Fibroblast of pulmonary artery (primary cell): ENCODE data around the gene MACROD2.

Experiments used
- DNase-seq: peaks from one replicate; pipeline ENCODE4 v3.0.0-alpha.2; 2010; ENCODE audit warnings: low read depth
- H3K4me3 ChIP-seq: replicated peaks from 2 replicates; pipeline ENCODE4 v1.5.1; 2011; ENCODE audit warnings: low read depth, mild to moderate bottlenecking, control low read depth, low read length, moderate library complexity
- CTCF ChIP-seq: IDR thresholded peaks from 2 replicates; pipeline ENCODE4 v1.5.1; 2011; ENCODE audit warnings: mild to moderate bottlenecking, control low read depth, low read length, inconsistent platforms; ENCODE audit errors: missing control alignments

MACROD2 gene

GRCh38 chr20:14299831-14300230 is 304.5 kb downstream of the MACROD2 start:
- TF ChIP-seq CTCF, result no peak
- no peak for DNase-seq
- H3K4me3 ChIP-seq, result no peak overlapping the region

- no peak overlapping the region for H3K4me3 ChIP-seq
- TF ChIP-seq CTCF, result no peak
- no peak for DNase-seq
Measured at GRCh38 chr20:14303106-14303505, 307.8 kb downstream of the MACROD2 start.

GRCh38 chr20:14303651-14304050 is 308.3 kb downstream of the MACROD2 start:
- no peak for DNase-seq
- no peak overlapping the region for H3K4me3 ChIP-seq
- no peak for TF ChIP-seq CTCF

- no peak overlapping the region for H3K4me3 ChIP-seq
- no peak for DNase-seq
- TF ChIP-seq CTCF, result no peak
Measured at GRCh38 chr20:14304472-14304871, 309.2 kb downstream of the MACROD2 start.

- TF ChIP-seq CTCF, result no peak
- no peak for DNase-seq
- no peak overlapping the region for H3K4me3 ChIP-seq
Measured at GRCh38 chr20:14307956-14308355, 312.6 kb downstream of the MACROD2 start.

GRCh38 chr20:14310977-14311627 is 315.8 kb downstream of the MACROD2 start:
- no peak for DNase-seq
- H3K4me3 ChIP-seq, result no peak overlapping the region
- TF ChIP-seq CTCF, result no peak

GRCh38 chr20:14312001-14312400 is 316.7 kb downstream of the MACROD2 start:
- no peak for TF ChIP-seq CTCF
- DNase-seq, result no peak
- no peak overlapping the region for H3K4me3 ChIP-seq
